NCI-H128 (cell line): Measurements from ENCODE around the gene CHCHD1.
"Not testable (repeated sequence)": the region's sequence is repeated elsewhere in the genome, so short reads cannot be mapped to it uniquely, and the experiment has no call there.

Experiments used
- DNase-seq: peaks from one replicate; lab custom pipeline; 2025; ENCODE audit not compliant: unreplicated experiment; lab: John Stamatoyannopoulos, UW

The CHCHD1 gene

GRCh38 chr10:73810735-73811465, 29.1 kb downstream of the CHCHD1 start:
- no peak for DNase-seq

- DNase-seq: no peak
Measured at GRCh38 chr10:73812657-73813056, 30.8 kb downstream of the CHCHD1 start.

- DNase-seq: no peak
Measured at GRCh38 chr10:73813333-73813732, 31.5 kb downstream of the CHCHD1 start.

GRCh38 chr10:73814276-73814895, 32.5 kb downstream of the CHCHD1 start:
- DNase-seq: no peak

- DNase-seq: no peak
Measured at GRCh38 chr10:73814896-73815718, 33.3 kb downstream of the CHCHD1 start.

GRCh38 chr10:73815719-73816030, 33.8 kb downstream of the CHCHD1 start:
- DNase-seq: no peak

- no peak for DNase-seq
Measured at GRCh38 chr10:73816917-73817729, 35.3 kb downstream of the CHCHD1 start.

- no peak for DNase-seq
Measured at GRCh38 chr10:73817826-73818225, 36.0 kb downstream of the CHCHD1 start.

- DNase-seq: no peak
Measured at GRCh38 chr10:73818402-73818801, 36.6 kb downstream of the CHCHD1 start.

- no peak for DNase-seq
Measured at GRCh38 chr10:73819081-73819480, 37.2 kb downstream of the CHCHD1 start.

- no peak for DNase-seq
Measured at GRCh38 chr10:73819513-73820093, 37.8 kb downstream of the CHCHD1 start.

GRCh38 chr10:73823391-73823790, 41.5 kb downstream of the CHCHD1 start:
- no peak for DNase-seq

- no peak for DNase-seq
Measured at GRCh38 chr10:73824146-73824725, 42.4 kb downstream of the CHCHD1 start.

GRCh38 chr10:73827346-73828089, 45.7 kb downstream of the CHCHD1 start:
- no peak for DNase-seq

- DNase-seq: no peak
Measured at GRCh38 chr10:73828161-73828560, 46.3 kb downstream of the CHCHD1 start.

GRCh38 chr10:73829090-73829489, 47.2 kb downstream of the CHCHD1 start:
- not testable (repeated sequence) for DNase-seq
